Peyer's patch (tissue), 4 donors: ENCODE data around the gene HPS1.

Experiments used
- POLR2A ChIP-seq, 2 donors: fragments of 450-650 bp; IDR thresholded peaks; one replicate each; pipeline ENCODE4 v1.5.1; 2017; ENCODE audit warnings: antibody characterized with exemption in 2 of 2, mild to moderate bottlenecking in 2 of 2, moderate library complexity in 2 of 2
- TF ChIP-seq, protein P1 (sequence below), 6 experiments: fragments of 450-650 bp in 4 of 6; fragments of 200-600 bp in 2 of 6; sonication (generic) in 1 of 6; IDR thresholded peaks; one replicate each; pipeline ENCODE4 v1.5.1; 2017 to 2019; ENCODE audit warnings: antibody characterized with exemption in 6 of 6, mild to moderate bottlenecking in 3 of 6, moderate library complexity in 1 of 6

DNA sequence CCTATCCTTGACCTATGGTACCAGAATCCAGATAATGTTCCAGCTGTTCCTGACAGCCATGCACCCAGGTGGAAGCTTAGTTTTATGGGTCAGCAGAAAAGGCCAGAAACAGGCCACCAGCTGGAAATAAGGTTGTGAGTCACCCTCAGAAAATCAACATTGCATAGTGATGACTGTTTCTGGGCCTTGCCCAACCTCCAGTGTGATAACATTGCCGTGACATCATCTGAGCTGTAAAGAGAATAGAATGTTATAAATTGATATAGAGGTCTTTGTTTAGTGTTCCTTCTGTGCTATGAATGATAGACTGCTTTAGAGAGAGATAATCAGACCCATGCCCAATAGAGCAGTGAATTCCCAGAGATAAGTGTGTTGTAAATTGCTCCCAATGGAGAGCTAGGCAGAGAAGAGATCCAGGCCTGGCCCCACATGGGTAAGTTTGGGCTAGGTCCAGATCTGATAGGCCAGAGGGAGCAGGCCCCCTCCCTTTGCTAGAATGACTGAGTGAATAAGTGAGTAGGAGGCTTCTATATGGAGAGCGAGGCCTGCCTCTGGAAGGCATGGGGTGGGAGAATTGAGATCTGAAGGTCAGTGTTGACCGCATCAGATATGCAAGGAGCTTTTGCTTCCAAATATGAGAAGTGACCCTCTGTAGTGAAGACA lies 14.2 kb upstream of the HPS1 start:
- TF ChIP-seq, protein P1, sequence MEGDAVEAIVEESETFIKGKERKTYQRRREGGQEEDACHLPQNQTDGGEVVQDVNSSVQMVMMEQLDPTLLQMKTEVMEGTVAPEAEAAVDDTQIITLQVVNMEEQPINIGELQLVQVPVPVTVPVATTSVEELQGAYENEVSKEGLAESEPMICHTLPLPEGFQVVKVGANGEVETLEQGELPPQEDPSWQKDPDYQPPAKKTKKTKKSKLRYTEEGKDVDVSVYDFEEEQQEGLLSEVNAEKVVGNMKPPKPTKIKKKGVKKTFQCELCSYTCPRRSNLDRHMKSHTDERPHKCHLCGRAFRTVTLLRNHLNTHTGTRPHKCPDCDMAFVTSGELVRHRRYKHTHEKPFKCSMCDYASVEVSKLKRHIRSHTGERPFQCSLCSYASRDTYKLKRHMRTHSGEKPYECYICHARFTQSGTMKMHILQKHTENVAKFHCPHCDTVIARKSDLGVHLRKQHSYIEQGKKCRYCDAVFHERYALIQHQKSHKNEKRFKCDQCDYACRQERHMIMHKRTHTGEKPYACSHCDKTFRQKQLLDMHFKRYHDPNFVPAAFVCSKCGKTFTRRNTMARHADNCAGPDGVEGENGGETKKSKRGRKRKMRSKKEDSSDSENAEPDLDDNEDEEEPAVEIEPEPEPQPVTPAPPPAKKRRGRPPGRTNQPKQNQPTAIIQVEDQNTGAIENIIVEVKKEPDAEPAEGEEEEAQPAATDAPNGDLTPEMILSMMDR (IDR thresholded peaks at IDR 0.05), result no peak
- no peak for TF ChIP-seq POLR2A (IDR thresholded peaks at IDR 0.05)
